Retinal pigment epithelial cell (primary cell): Measurements from ENCODE around the gene DZIP1L.

Experiments used
- DNase-seq: peaks from one replicate; pipeline ENCODE4 v3.0.0-alpha.2; 2010; ENCODE audit warnings: low read depth
- H3K4me3 ChIP-seq: 2 replicates; pipeline ENCODE4 v1.5.1; 2011; ENCODE audit warnings: mild to moderate bottlenecking, low read length, control low read depth, moderate library complexity
- CTCF ChIP-seq: conservative IDR thresholded peaks from 2 replicates; pipeline ENCODE4 v1.5.1; 2011; ENCODE audit warnings: low read depth, low read length, control low read depth, inconsistent platforms

Gene DZIP1L

GRCh38 chr3:138139691-138140090 is 24.3 kb upstream of the DZIP1L start:
- DNase-seq, result no peak
- H3K4me3 ChIP-seq, result no peak overlapping the region
- TF ChIP-seq CTCF, result no peak

GRCh38 chr3:138137861-138138260 is 22.5 kb upstream of the DZIP1L start:
- DNase-seq, result no peak
- TF ChIP-seq CTCF, result no peak
- H3K4me3 ChIP-seq, result no peak overlapping the region

- no peak for DNase-seq
- no peak overlapping the region for H3K4me3 ChIP-seq
- no peak for TF ChIP-seq CTCF
These were observed 20.8 kb upstream of the DZIP1L start for GRCh38 chr3:138136201-138136600.

GRCh38 chr3:138135833-138136194 is 20.4 kb upstream of the DZIP1L start:
- no peak for DNase-seq
- no peak overlapping the region for H3K4me3 ChIP-seq
- TF ChIP-seq CTCF, result no peak

GRCh38 chr3:138135146-138135832 is 19.9 kb upstream of the DZIP1L start:
- TF ChIP-seq CTCF, result no peak
- H3K4me3 ChIP-seq, result no peak overlapping the region
- no peak for DNase-seq

- TF ChIP-seq CTCF, result no peak
- no peak for DNase-seq
- H3K4me3 ChIP-seq, result no peak within 1 kb of the TSS
These were observed 16.8 kb upstream of the DZIP1L start, which contains the start of gene A4GNT for GRCh38 chr3:138132239-138132638. Gene A4GNT, minus strand, starts transcription at chr3:138132390. Its CDS starts 1,134 bp downstream, at chr3:138131256.

GRCh38 chr3:138127636-138128365 is 12.4 kb upstream of the DZIP1L start:
- TF ChIP-seq CTCF, result no peak
- H3K4me3 ChIP-seq, result no peak overlapping the region
- DNase-seq, result no peak
